AG09319 (cell line): ENCODE measurements around the gene LGR6.

Experiments
- DNase-seq: peaks from one replicate; pipeline ENCODE4 v3.0.0-alpha.2; 2010; ENCODE audit warnings: low read depth; ENCODE audit errors: extremely low read depth
- TF ChIP-seq, protein P1 (sequence below): IDR thresholded peaks from 2 replicates; pipeline ENCODE4 v1.5.1; 2011; ENCODE audit warnings: low read depth, mild to moderate bottlenecking, inconsistent platforms, low read length, moderate library complexity

The LGR6 gene

GRCh38 chr1:202264300-202264699, 70.7 kb downstream of the LGR6 start:
- TF ChIP-seq, protein P1, sequence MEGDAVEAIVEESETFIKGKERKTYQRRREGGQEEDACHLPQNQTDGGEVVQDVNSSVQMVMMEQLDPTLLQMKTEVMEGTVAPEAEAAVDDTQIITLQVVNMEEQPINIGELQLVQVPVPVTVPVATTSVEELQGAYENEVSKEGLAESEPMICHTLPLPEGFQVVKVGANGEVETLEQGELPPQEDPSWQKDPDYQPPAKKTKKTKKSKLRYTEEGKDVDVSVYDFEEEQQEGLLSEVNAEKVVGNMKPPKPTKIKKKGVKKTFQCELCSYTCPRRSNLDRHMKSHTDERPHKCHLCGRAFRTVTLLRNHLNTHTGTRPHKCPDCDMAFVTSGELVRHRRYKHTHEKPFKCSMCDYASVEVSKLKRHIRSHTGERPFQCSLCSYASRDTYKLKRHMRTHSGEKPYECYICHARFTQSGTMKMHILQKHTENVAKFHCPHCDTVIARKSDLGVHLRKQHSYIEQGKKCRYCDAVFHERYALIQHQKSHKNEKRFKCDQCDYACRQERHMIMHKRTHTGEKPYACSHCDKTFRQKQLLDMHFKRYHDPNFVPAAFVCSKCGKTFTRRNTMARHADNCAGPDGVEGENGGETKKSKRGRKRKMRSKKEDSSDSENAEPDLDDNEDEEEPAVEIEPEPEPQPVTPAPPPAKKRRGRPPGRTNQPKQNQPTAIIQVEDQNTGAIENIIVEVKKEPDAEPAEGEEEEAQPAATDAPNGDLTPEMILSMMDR: no peak
- no peak for DNase-seq

GRCh38 chr1:202264726-202265125, 71.1 kb downstream of the LGR6 start:
- TF ChIP-seq, protein P1: no peak
- DNase-seq: no peak

DNA sequence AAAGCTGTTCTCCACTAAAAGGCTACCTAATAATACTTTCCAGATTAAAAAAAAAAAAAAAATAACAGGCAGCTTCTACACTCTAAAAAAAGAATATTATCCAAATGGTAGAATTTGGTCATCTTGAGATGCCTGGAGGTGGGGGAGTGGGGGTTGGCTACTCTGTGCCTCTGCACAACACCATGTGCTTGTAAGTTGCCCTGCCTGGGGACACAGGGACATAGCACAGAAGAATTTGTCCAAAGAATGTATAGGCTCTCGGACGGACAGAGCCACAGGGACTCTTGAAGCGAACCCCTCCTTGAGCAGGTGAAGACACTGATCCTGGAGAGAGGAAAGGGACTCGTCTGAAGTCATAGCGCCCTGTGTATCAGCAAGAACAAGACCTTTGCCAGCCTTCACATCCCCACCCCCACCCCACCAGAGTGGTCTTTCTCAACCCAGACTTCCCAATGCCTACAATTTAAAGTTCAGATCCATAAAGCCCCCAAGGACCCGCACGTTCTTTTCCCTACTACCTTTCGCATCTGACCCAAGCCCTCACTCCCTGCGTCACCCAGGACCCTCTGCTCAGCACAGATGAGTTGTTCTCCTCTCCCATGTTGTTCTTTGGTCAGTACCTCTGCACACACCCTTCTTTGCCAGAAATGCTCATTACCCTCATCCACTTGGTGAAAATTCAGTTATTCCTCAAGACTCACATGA, 72.6 kb downstream of the LGR6 start:
- DNase-seq: no peak
- TF ChIP-seq, protein P1: no peak

GRCh38 chr1:202268032-202268431, 74.4 kb downstream of the LGR6 start:
- no peak for DNase-seq
- TF ChIP-seq, protein P1: no peak

DNA sequence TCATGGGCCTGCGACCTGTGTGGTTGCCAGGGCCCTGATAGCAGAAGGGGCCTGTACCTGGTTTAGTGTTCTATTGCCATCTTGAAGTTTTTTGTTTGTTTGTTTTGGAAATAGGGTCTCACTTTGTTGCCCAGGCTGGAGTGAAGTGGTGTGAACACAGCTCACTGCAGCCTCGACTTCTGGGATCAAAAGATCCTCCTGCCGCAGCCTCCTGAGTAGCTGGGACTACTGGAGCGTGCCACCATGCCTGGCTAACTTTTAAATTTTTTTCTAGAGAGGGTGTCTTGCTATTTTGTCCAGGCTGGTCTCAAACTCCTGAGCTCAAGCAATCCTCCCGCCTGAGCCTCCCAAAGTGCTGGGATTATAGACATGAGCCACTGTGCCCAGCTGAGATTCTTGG, 75.2 kb downstream of the LGR6 start:
- no peak for DNase-seq
- TF ChIP-seq, protein P1: no peak

GRCh38 chr1:202270871-202271326, 77.3 kb downstream of the LGR6 start:
- TF ChIP-seq, protein P1: no peak
- no peak for DNase-seq

DNA sequence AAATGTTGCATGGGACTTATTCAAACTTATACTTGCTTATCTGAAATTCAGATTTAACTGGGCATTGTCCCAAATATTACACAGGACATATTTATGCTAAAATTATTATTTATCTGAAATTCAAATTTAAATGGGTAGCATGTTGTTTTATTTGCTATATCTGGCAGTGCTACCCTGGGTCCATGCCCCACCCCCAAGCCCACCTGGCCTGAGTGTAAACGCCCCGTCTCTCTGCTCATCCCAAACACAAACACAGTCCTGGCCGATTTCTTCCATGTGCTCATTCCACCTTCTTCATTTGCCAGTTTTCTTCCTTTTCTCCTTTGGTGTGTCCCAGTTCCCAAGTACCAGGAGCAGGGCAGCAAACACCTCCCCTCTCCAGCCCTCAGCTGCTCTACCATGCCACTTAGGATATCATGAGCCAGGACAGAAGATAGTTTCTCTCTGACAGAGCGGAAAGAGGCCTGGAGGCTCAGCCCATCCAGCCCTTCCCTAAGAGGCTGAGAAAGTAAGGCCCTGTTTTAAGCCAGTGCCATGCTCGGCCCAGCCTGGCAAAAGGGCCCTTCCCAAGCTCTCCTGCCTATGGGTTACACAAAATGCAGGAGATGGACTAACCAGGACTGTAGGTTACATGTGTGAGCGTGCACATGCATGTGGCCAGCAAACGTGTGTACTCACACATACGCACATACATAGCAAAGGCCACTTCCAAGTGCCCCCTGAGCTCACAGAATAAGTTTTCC, 78.7 kb downstream of the LGR6 start:
- TF ChIP-seq, protein P1: no peak
- no peak for DNase-seq
